ENCODE data around the gene PRSS48.

The PRSS48 gene

GRCh38 chr4:151340751-151341385, 63.9 kb downstream of the PRSS48 start:
- Histone ChIP-seq H3K27ac (no peak overlapping the region), H3K4me1 (ENCODE audit: control insufficient read depth in 1 of 2, insufficient read depth in 1 of 2, low read depth in 1 of 2, low read length in 1 of 2) (no peaks in the 10 kb centered on the region), H3K36me3 (no peaks in the 10 kb centered on the region), H3K27me3 (peaks cover 16% of the 10 kb centered on the region), H3K4me3 (ENCODE audit: low read depth in 1 of 2, low read length in 1 of 2) (no peak overlapping the region), H3K9me3 (no peaks in the 10 kb centered on the region)
- no peak for TF ChIP-seq CTCF (IDR thresholded peaks at IDR 0.05)

Measured in neutrophil (primary cell).